Neutrophil (primary cell): ENCODE results near the gene TUBGCP4.

ENCODE experiments used
- H3K27ac ChIP-seq: fragments of 200-600 bp; sonication (generic); 2 replicates; pipeline ENCODE4 v1.5.1; 2016; ENCODE audit warnings: mild to moderate bottlenecking, moderate library complexity
- H3K27me3 ChIP-seq: fragments of 200-600 bp; sonication (generic); 2 replicates; pipeline ENCODE4 v1.6.0; 2016; ENCODE audit warnings: mild to moderate bottlenecking
- H3K36me3 ChIP-seq: fragments of 200-600 bp; sonication (generic); 2 replicates; pipeline ENCODE4 v1.5.1; 2017
- H3K4me1 ChIP-seq, 2 experiments: fragments of 200-600 bp in 1 of 2; sonication (generic) in 1 of 2; 1 replicate in 1 of 2; 2 replicates in 1 of 2; pipeline versions ENCODE4 v1.5.1 to v1.6.1; 2013 to 2016; ENCODE audit warnings: low read depth in 1 of 2, low read length in 1 of 2, mild to moderate bottlenecking in 1 of 2, moderate library complexity in 1 of 2; ENCODE audit not compliant: control insufficient read depth in 1 of 2, insufficient read depth in 1 of 2
- H3K4me3 ChIP-seq, 2 experiments: fragments of 200-600 bp in 1 of 2; sonication (generic) in 1 of 2; 1 replicate in 1 of 2; 2 replicates in 1 of 2; pipeline ENCODE4 v1.5.1; 2013 to 2016; ENCODE audit warnings: low read depth in 1 of 2, low read length in 1 of 2, mild to moderate bottlenecking in 1 of 2, moderate library complexity in 1 of 2
- H3K9me3 ChIP-seq: fragments of 200-600 bp; sonication (generic); 2 replicates; pipeline ENCODE4 v1.5.1; 2016
- TF ChIP-seq, protein P1 (sequence below): fragments of 200-600 bp; sonication (generic); IDR thresholded peaks from 2 replicates; pipeline ENCODE4 v1.5.1; 2016; ENCODE audit warnings: antibody characterized with exemption

Gene TUBGCP4

DNA sequence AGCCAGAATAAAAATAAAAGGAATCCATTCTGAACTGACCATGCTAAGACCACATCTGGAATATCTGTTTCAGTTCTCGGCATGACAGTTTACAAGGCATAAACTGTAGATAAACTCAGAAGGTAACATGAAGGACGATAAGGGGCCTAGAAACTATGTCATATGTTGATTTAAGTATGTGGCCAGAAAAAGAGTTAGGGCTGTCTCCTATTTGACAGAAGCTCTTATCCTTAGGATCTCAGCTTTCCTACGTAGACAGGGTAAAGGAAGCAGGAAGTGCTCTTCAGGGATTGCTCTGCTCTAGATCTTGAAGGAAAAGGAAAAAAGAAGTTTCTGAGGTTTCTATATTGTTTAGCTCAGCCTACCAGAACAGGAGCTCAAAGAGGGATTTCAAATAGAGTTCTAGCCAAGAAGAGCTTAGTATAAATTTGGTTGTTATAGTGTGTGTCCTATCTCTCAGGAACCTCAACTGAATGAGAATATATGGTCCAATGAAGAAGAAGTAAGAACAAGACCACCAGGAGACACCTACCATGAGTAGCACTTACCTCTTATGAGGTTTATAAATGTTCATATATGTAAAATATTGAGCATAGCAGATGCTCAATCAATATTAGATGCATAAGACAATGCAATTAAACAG, 62.9 kb downstream of the TUBGCP4 start:
- H3K9me3 ChIP-seq, result no peaks in the 10 kb centered on the region
- no peak overlapping the region for H3K27ac ChIP-seq
- no peaks in the 10 kb centered on the region for H3K4me1 ChIP-seq
- TF ChIP-seq, protein P1, sequence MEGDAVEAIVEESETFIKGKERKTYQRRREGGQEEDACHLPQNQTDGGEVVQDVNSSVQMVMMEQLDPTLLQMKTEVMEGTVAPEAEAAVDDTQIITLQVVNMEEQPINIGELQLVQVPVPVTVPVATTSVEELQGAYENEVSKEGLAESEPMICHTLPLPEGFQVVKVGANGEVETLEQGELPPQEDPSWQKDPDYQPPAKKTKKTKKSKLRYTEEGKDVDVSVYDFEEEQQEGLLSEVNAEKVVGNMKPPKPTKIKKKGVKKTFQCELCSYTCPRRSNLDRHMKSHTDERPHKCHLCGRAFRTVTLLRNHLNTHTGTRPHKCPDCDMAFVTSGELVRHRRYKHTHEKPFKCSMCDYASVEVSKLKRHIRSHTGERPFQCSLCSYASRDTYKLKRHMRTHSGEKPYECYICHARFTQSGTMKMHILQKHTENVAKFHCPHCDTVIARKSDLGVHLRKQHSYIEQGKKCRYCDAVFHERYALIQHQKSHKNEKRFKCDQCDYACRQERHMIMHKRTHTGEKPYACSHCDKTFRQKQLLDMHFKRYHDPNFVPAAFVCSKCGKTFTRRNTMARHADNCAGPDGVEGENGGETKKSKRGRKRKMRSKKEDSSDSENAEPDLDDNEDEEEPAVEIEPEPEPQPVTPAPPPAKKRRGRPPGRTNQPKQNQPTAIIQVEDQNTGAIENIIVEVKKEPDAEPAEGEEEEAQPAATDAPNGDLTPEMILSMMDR, result no peak
- H3K36me3 ChIP-seq, result peaks cover 15% of the 10 kb centered on the region
- H3K27me3 ChIP-seq, result no peaks in the 10 kb centered on the region
- no peak overlapping the region for H3K4me3 ChIP-seq

DNA sequence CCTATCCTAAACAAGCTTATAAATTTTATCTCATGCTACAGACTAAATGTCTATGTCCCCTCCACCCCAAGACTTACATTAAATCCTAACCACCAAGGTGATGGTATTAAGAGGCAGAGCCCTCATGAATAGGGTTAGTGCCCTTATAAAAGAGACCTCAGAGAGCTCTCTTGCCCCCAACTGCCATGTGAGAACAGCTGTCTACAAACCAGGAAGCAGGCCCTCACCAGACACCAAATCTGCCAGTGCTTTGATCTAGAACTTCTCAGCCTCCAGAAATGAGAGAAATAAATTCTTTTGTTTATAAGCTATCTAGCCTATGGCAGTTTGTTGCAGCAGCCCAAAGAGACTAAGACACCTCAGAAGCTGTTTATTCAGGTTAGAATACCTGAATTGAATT, 63.5 kb downstream of the TUBGCP4 start:
- Histone ChIP-seq H3K36me3 (peaks cover 15% of the 10 kb centered on the region), H3K27me3 (no peaks in the 10 kb centered on the region), H3K4me1 (no peaks in the 10 kb centered on the region), H3K4me3 (no peak overlapping the region), H3K9me3 (no peaks in the 10 kb centered on the region), H3K27ac (no peak overlapping the region)
- TF ChIP-seq, protein P1, result no peak

DNA sequence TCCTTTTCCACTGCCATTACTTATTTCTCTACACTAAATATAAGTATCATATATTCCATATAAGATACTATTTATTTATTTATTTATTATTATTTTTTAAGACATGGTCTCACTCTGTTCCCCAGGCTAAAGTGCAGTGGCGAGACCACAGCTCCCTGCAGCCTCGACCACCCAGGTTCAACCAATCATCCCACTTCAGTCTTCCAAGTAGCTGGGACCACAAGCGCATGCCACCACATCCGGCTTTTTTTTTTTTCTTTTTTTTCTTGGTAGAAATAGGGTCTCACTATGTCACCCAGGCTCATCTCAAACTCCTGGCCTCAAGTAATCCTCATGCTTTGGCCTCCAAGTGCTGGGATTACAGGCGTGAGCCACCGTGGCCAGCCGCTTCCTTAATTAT, 65.5 kb downstream of the TUBGCP4 start:
- H3K9me3 ChIP-seq, result no peaks in the 10 kb centered on the region
- H3K27me3 ChIP-seq, result no peaks in the 10 kb centered on the region
- TF ChIP-seq, protein P1, result no peak
- no peak overlapping the region for H3K4me3 ChIP-seq
- H3K36me3 ChIP-seq, result peaks cover 15% of the 10 kb centered on the region
- no peak overlapping the region for H3K27ac ChIP-seq
- H3K4me1 ChIP-seq, result peaks cover 8% of the 10 kb centered on the region in 2 experiments

DNA sequence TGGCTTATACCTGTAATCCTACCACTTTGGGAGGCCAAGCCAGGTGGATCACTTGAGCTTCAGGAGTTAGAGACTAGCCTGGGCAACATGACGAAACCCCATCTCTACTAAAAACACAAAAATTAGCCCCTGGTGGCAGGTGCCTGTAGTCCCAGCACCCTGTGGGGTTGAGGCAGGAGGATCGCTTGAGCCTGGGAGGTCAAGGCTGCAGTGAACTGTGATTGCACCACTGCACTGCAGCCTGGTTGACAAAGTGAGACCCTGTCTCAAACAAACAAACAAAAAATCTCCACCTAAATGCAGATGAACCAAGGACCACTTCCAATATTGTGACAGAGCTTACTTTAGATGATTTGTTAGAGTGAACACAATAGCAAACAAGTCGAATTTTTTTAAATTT, 68.4 kb downstream of the TUBGCP4 start:
- no peaks in the 10 kb centered on the region for H3K9me3 ChIP-seq
- peaks cover 8% of the 10 kb centered on the region in 2 experiments for H3K4me1 ChIP-seq
- TF ChIP-seq, protein P1, result no peak
- no peak overlapping the region for H3K27ac ChIP-seq
- H3K4me3 ChIP-seq, result no peak overlapping the region
- peaks cover 7% of the 10 kb centered on the region for H3K36me3 ChIP-seq
- no peaks in the 10 kb centered on the region for H3K27me3 ChIP-seq

DNA sequence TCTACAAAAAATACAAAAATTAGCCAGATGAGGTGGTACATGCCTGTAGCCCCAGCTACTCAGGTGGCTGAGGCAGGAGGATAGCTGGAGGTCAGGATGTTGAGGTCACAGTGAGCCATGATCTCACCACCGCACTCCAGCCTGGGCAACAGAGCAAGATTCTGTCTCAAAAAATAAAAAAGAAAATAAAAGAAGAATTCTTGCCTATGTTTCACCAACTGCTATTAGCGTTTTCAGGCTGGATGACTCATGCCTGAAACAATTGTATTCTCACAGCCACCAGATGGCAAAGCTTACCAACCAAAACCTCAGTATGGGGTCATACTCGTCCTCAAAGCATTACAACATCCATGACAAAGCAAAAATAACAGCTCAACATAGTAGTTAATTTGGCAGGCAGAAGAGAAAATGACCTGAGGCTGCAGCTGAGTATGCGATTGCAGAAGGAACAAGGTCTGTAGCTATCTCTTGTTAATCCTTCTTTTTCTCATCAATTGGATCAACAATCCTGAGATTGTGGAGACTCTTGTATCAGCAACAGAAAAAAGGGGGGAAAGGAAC, 69.9 kb downstream of the TUBGCP4 start:
- TF ChIP-seq, protein P1, result peak; percentile 35
- no peaks in the 10 kb centered on the region for H3K27me3 ChIP-seq
- peaks cover 7% of the 10 kb centered on the region for H3K36me3 ChIP-seq
- H3K27ac ChIP-seq, result peak overlapping the region; percentile 57
- peaks cover 8% of the 10 kb centered on the region in 2 experiments for H3K4me1 ChIP-seq
- H3K9me3 ChIP-seq, result no peaks in the 10 kb centered on the region
- H3K4me3 ChIP-seq, result no peak overlapping the region
